NB4 (cell line): ENCODE measurements around the gene NR2F1-AS1.

Experiments
- DNase-seq: peaks from one replicate; pipeline ENCODE4 v3.0.0; 2010; ENCODE audit warnings: low read depth
- H3K4me3 ChIP-seq: one replicate; pipeline ENCODE4 v1.5.1; 2011; ENCODE audit warnings: mild to moderate bottlenecking, low read depth, low read length, moderate library complexity
- CTCF ChIP-seq: IDR thresholded peaks from one replicate; pipeline ENCODE4 v1.5.1; 2012; ENCODE audit warnings: low read depth, low read length
- MAX ChIP-seq: IDR thresholded peaks from 2 replicates; pipeline ENCODE4 v1.6.1; 2011; ENCODE audit warnings: low read depth, low read length
- MYC ChIP-seq: IDR thresholded peaks from 2 replicates; pipeline ENCODE4 v1.6.1; 2011; ENCODE audit warnings: low read depth, low read length
- POLR2A ChIP-seq: IDR thresholded peaks from 2 replicates; pipeline ENCODE4 v1.6.1; 2011; ENCODE audit warnings: mild to moderate bottlenecking; ENCODE audit not compliant: insufficient read length; ENCODE audit errors: extremely low read depth

Gene NR2F1-AS1

GRCh38 chr5:93415819-93416218 lies 165.2 kb downstream of the NR2F1-AS1 start:
- H3K4me3 ChIP-seq = no peak overlapping the region
- no peak for TF ChIP-seq MAX
- TF ChIP-seq POLR2A = no peak
- TF ChIP-seq MYC = no peak
- TF ChIP-seq CTCF = no peak
- no peak for DNase-seq

GRCh38 chr5:93411716-93412115 lies 169.3 kb downstream of the NR2F1-AS1 start:
- DNase-seq = no peak
- no peak overlapping the region for H3K4me3 ChIP-seq
- TF ChIP-seq POLR2A (no peak), MYC (no peak), CTCF (no peak), MAX (no peak)

- no peak for TF ChIP-seq MYC
- no peak for TF ChIP-seq MAX
- no peak for TF ChIP-seq POLR2A
- no peak for TF ChIP-seq CTCF
- no peak overlapping the region for H3K4me3 ChIP-seq
- DNase-seq = no peak
These were observed 171.3 kb downstream of the NR2F1-AS1 start for GRCh38 chr5:93409691-93410090.

GRCh38 chr5:93407454-93407853 lies 173.6 kb downstream of the NR2F1-AS1 start:
- DNase-seq = no peak
- TF ChIP-seq CTCF = no peak
- no peak for TF ChIP-seq POLR2A
- TF ChIP-seq MYC = no peak
- TF ChIP-seq MAX = no peak
- H3K4me3 ChIP-seq = no peak overlapping the region

- no peak for TF ChIP-seq CTCF
- no peak for TF ChIP-seq MAX
- TF ChIP-seq MYC = no peak
- TF ChIP-seq POLR2A = no peak
- DNase-seq = no peak
These were observed 174.0 kb downstream of the NR2F1-AS1 start for GRCh38 chr5:93406971-93407401.

GRCh38 chr5:93404246-93404645 lies 176.8 kb downstream of the NR2F1-AS1 start:
- TF ChIP-seq CTCF (no peak), POLR2A (no peak), MYC (no peak), MAX (no peak)
- H3K4me3 ChIP-seq = no peak overlapping the region
- DNase-seq = no peak

More at GRCh38 chr5:93406971-93407401, 174.0 kb downstream of the NR2F1-AS1 start:
- no peak overlapping the region for H3K4me3 ChIP-seq
